HEK293T (cell line): ENCODE results near the gene PPRC1.

Experiments
- CTCF ChIA-PET: fragments of 350-600 bp; formaldehyde crosslinking; extraction: SDS; loops from one replicate; lab custom pipeline; 2021; ENCODE audit warnings: antibody characterized with exemption, inconsistent platforms; lab: Yijun Ruan, JAX
- POLR2A ChIA-PET: fragments of 350-600 bp; formaldehyde crosslinking; extraction: SDS; loops from one replicate; lab custom pipeline; 2020; ENCODE audit warnings: antibody characterized with exemption, inconsistent platforms; lab: Yijun Ruan, JAX
- DNase-seq: peaks from one replicate; pipeline ENCODE4 v3.0.0; 2012; ENCODE audit warnings: mixed read lengths; ENCODE audit errors: extremely low spot score
- NFRKB ChIP-seq: fragments of 450-650 bp; IDR thresholded peaks from 2 replicates; pipeline ENCODE4 v1.6.1; 2016; ENCODE audit warnings: mild to moderate bottlenecking, moderate library complexity
- TARDBP ChIP-seq: fragments of 450-650 bp; IDR thresholded peaks from 2 replicates; pipeline ENCODE4 v1.6.1; 2016

The PPRC1 gene

DNA sequence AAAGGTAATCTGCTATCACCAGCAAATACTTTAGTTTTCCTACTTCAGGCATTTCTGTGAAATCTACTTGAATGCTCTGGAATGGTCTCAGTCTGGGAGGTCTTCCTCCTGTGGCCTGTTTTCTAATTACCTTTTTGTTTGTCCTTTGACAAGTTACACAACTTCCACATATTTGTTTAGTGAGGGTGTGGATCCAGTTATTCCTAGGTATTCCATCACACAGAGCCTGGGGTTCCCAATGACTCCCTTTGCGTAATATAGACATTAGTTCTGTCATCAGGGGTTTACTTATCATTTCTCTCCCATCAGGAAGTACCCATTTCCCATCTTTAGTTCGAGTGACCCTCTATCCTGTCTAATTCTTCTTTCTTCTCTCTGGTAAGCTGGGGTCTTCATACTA, 65.2 kb downstream of the PPRC1 start:
- ChIA-PET POLR2A (no interaction called here), CTCF (interaction anchor here (0.6 kb wide), 1 partner anchor 32 kb away, joined by 3 read pairs; no protein-coding TSS in a partner anchor)
- no peak for DNase-seq
- TF ChIP-seq TARDBP, result no peak
- no peak for TF ChIP-seq NFRKB
